Esophagus squamous epithelium (tissue), 5 donors: ENCODE results near the gene EPHA4. TPM values are rescaled to one million over a fixed set of nuclear protein-coding genes. Genes with fewer than 3 reads are reported as not detected.

Experiments used
- DNase-seq: peaks from one replicate; lab custom pipeline; 2025; lab: John Stamatoyannopoulos, UW
- H3K27ac ChIP-seq, 4 donors: fragments of 200-600 bp; sonication (generic); one replicate each; pipeline ENCODE4 v1.5.1; 2016 to 2019; ENCODE audit warnings: mild to moderate bottlenecking in 1 of 4
- H3K27me3 ChIP-seq, 4 donors: fragments of 200-600 bp; sonication (generic); 1 replicate in 3 of 4; 2 replicates in 1 of 4; pipeline versions ENCODE4 v1.5.1 to v1.6.0; 2017 to 2021; ENCODE audit warnings: antibody characterized with exemption in 1 of 4
- H3K36me3 ChIP-seq, 3 donors: fragments of 200-600 bp; sonication (generic); one replicate each; pipeline ENCODE4 v1.5.1; 2016 to 2019
- H3K4me1 ChIP-seq, 3 donors: fragments of 200-600 bp; sonication (generic); one replicate each; pipeline ENCODE4 v1.5.1; 2017 to 2019
- H3K4me3 ChIP-seq, 4 donors: fragments of 200-600 bp; sonication (generic); 1 replicate in 3 of 4; 2 replicates in 1 of 4; pipeline ENCODE4 v1.5.1; 2016 to 2019; ENCODE audit warnings: mild to moderate bottlenecking in 2 of 4, moderate library complexity in 1 of 4
- H3K9me3 ChIP-seq, 3 donors: fragments of 200-600 bp; sonication (generic); one replicate each; pipeline ENCODE4 v1.5.1; 2016 to 2019
- POLR2A ChIP-seq, 4 donors: fragments of 450-650 bp; IDR thresholded peaks; one replicate each; pipeline ENCODE4 v1.6.1; 2017; ENCODE audit warnings: antibody characterized with exemption in 4 of 4, mild to moderate bottlenecking in 4 of 4, moderate library complexity in 3 of 4
- WGBS, 2 donors: methylation state at CpG; one replicate each; pipeline ENCODE4 v1.1.5; 2018; 5-methylcytosine and 5-hydroxymethylcytosine counted together
- intact Hi-C: fragments of 100-400 bp; cut with DNase I; formaldehyde crosslinking; loops from one replicate; pipeline ENCODE4 v1.15.0; 2022
- total RNA-seq, 4 donors: library from RNA; depleted of rRNA; stranded (reverse); fragments of >200 nt; gene quantifications; one replicate each; pipeline ENCODE4 v1.1.0, GENCODE V29; 2016
- TF ChIP-seq, protein P1 (sequence below), 6 experiments: fragments of 450-650 bp in 4 of 6; fragments of 200-600 bp in 2 of 6; sonication (generic) in 2 of 6; IDR thresholded peaks; one replicate each; pipeline ENCODE4 v1.5.1; 2016 to 2019; ENCODE audit warnings: antibody characterized with exemption in 6 of 6, mild to moderate bottlenecking in 4 of 6, moderate library complexity in 4 of 6
- donor health status: DM: yes; HTN: yes; CAD: no.

EPHA4 gene
- total RNA-seq, 4 donors from 2014 or later, result 5.9 to 30.3 (median 25.2) TPM

DNA sequence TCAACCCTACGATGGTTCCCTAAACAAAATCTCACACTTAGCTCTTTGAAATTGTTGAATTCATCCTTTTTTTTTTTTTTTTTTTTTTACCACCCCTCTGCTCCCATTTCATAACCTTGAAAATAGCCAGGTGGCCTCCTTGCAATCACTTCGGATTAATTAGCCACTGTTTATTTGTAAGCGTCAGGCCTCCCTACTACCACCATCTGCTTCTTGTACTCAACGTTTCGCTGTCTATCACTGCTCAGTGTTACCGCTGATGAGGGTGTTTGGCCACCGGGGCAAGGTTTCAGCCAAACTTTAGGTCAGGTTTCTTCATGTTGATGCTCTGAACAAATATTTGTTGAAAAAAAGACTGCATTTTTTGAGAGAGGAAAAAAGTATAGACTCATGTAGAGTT is 183.2 kb downstream of the EPHA4 start:
- Histone ChIP-seq H3K9me3 (no peaks in the 10 kb centered on the region), H3K27ac (no peak overlapping the region), H3K27me3 (no peaks in the 10 kb centered on the region), H3K4me1 (no peaks in the 10 kb centered on the region), H3K4me3 (no peak overlapping the region), H3K36me3 (no peaks in the 10 kb centered on the region)
- TF ChIP-seq POLR2A (IDR thresholded peaks at IDR 0.05), result no peak
- TF ChIP-seq, protein P1, sequence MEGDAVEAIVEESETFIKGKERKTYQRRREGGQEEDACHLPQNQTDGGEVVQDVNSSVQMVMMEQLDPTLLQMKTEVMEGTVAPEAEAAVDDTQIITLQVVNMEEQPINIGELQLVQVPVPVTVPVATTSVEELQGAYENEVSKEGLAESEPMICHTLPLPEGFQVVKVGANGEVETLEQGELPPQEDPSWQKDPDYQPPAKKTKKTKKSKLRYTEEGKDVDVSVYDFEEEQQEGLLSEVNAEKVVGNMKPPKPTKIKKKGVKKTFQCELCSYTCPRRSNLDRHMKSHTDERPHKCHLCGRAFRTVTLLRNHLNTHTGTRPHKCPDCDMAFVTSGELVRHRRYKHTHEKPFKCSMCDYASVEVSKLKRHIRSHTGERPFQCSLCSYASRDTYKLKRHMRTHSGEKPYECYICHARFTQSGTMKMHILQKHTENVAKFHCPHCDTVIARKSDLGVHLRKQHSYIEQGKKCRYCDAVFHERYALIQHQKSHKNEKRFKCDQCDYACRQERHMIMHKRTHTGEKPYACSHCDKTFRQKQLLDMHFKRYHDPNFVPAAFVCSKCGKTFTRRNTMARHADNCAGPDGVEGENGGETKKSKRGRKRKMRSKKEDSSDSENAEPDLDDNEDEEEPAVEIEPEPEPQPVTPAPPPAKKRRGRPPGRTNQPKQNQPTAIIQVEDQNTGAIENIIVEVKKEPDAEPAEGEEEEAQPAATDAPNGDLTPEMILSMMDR (IDR thresholded peaks at IDR 0.05), result no peak
- intact Hi-C loops, result no loop called here
- no peak for DNase-seq
- 85 to 86% methylated on average over 7 of the region's 7 CpGs for WGBS, 2 donors

DNA sequence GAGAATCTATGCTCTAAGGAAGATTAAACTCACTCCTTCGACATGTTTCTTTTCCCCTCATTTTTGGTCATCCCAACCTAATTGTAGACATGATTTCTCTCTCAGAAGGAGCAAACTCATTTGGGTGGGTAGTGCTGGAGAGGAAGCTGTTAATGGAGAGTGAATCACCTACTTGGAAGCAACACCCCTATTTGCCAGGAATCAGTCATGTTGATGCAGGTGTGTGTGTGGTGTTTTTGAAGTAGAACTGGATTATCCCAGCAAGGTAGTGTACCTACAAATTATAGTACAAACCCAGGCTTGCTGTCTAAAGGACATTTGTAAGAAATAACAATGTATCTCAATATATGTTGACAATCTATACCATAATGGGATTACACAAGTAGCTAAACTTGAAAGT is 186.4 kb downstream of the EPHA4 start:
- H3K36me3 ChIP-seq, result no peaks in the 10 kb centered on the region
- DNase-seq, result no peak
- WGBS, 2 donors, result 92 to 93% methylated on average over 1 of the region's 1 CpG

DNA sequence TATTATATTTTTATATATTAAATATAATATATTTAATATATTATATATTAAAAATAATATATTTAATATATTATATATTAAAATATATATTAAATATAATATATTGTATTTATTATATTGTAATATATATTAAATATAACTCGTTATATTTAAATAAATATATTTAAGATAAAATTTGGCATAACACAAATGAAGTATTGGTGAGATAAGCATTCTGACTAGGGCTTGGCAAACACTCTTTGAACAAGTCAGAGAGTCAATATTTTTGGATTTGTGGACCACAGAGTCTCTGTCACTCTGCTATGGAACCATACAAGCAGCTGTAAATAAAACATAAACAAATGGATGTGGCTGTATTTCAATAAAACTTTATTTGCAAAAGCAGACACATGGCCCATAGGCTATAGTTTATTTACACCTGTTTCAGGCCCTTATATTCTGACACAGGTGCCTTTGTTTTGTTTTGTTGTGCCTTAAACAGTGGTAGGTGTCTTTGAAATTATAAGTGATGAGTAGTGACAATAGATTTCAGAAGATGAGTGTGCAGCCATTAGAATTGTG is 190.1 kb downstream of the EPHA4 start:
- Histone ChIP-seq H3K36me3 (no peaks in the 10 kb centered on the region), H3K27ac (no peak overlapping the region), H3K4me1 (no peaks in the 10 kb centered on the region), H3K27me3 (no peaks in the 10 kb centered on the region), H3K4me3 (no peak overlapping the region), H3K9me3 (no peaks in the 10 kb centered on the region)
- intact Hi-C loops, result no loop called here
- 71 to 75% methylated on average over 1 of the region's 1 CpG for WGBS, 2 donors
- TF ChIP-seq, protein P1 (IDR thresholded peaks at IDR 0.05), result no peak
- TF ChIP-seq POLR2A (IDR thresholded peaks at IDR 0.05), result no peak
- DNase-seq, result no peak

More for the DNA sequence above, 186.4 kb downstream of the EPHA4 start:
- Histone ChIP-seq H3K4me3 (no peak overlapping the region), H3K9me3 (no peaks in the 10 kb centered on the region), H3K27me3 (no peaks in the 10 kb centered on the region), H3K4me1 (no peaks in the 10 kb centered on the region), H3K27ac (no peak overlapping the region)
- TF ChIP-seq, protein P1 (IDR thresholded peaks at IDR 0.05), result no peak
- TF ChIP-seq POLR2A (IDR thresholded peaks at IDR 0.05), result no peak
- intact Hi-C loops, result no loop called here

DNA sequence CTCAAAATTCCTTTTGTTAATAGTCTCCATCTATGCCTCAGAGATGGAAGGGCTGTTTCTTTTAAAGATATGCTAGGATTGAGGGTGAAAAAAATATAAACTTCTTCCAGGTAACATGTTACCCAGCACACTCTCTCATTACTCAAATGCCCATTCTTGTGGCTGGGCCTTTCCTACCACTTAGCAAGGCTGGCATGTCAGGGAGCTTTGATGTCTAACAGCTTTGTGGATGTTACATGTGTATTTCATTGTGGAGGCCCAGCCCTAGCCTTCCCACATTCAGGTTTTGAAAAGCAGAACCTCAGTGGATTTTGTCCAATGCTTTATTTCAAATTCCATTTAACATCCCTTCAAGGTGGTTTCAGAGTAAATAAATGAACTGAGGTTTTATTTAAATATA is 191.4 kb downstream of the EPHA4 start:
- Histone ChIP-seq H3K4me1 (no peaks in the 10 kb centered on the region), H3K9me3 (no peaks in the 10 kb centered on the region), H3K36me3 (no peaks in the 10 kb centered on the region), H3K27ac (no peak overlapping the region), H3K4me3 (no peak overlapping the region), H3K27me3 (no peaks in the 10 kb centered on the region)
- no peak for DNase-seq
- intact Hi-C loops, result no loop called here
- TF ChIP-seq, protein P1 (IDR thresholded peaks at IDR 0.05), result no peak
- TF ChIP-seq POLR2A (IDR thresholded peaks at IDR 0.05), result no peak

DNA sequence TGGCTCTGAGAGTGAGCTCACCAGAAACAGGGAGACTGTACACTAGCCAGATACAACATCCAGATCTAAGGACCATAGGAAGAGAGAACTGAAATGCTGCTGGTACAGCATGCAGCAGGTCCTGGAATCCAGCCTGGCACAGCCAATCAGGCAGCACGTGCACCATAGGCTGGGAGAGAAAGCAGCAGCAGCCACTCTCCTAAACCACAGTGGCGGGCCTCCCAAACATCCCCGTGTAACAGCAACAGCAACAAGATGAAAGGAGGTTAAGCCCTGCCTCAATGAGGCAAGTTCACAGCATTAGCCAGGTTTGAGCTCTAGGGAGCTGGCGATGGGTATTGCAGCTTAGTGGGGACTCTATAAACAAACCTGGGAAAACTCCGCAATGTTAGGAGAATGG is 192.0 kb downstream of the EPHA4 start:
- Histone ChIP-seq H3K4me3 (no peak overlapping the region), H3K4me1 (no peaks in the 10 kb centered on the region), H3K27ac (no peak overlapping the region), H3K36me3 (no peaks in the 10 kb centered on the region), H3K27me3 (no peaks in the 10 kb centered on the region), H3K9me3 (no peaks in the 10 kb centered on the region)
- no peak for DNase-seq
- no peak for TF ChIP-seq POLR2A (IDR thresholded peaks at IDR 0.05)
- TF ChIP-seq, protein P1 (IDR thresholded peaks at IDR 0.05), result no peak
- intact Hi-C loops, result no loop called here
- WGBS, 2 donors, result 86 to 90% methylated on average over 3 to 5 of the region's 5 CpGs
